Calu3 (cell line): ENCODE results near the gene PYGM. TPM values are rescaled to one million over a fixed set of nuclear protein-coding genes. Genes with fewer than 3 reads are reported as not detected.

ENCODE experiments used
- BruUV-seq: library from RNA; stranded (reverse); fragments of 400-500 nt; replicated peaks from 2 replicates; lab custom pipeline; 2021; lab: Mats Ljungman, UMichigan
- CTCF ChIA-PET: fragments of 300-600 bp; sonication (Branson Sonifier 250); formaldehyde crosslinking; loops from one replicate; lab custom pipeline; 2022; ENCODE audit warnings: antibody characterized with exemption; lab: Charles Lee
- DNase-seq: peaks from one replicate; pipeline ENCODE4 v3.0.0; 2022
- H3K27ac Mint-ChIP-seq: one replicate; pipeline ENCODE4 v1.8.0; 2022; ENCODE audit warnings: mixed read lengths; ENCODE audit not compliant: unreplicated experiment
- H3K27me3 Mint-ChIP-seq: one replicate; pipeline ENCODE4 v1.8.0; 2022; ENCODE audit warnings: mixed read lengths; ENCODE audit not compliant: unreplicated experiment
- H3K36me3 Mint-ChIP-seq: one replicate; pipeline ENCODE4 v1.8.0; 2022; ENCODE audit warnings: mild to moderate bottlenecking, moderate library complexity, mixed read lengths; ENCODE audit not compliant: insufficient read depth, unreplicated experiment
- H3K4me1 Mint-ChIP-seq: one replicate; pipeline ENCODE4 v1.8.0; 2022; ENCODE audit warnings: mild to moderate bottlenecking, low read depth, mixed read lengths; ENCODE audit not compliant: unreplicated experiment
- H3K4me3 Mint-ChIP-seq: one replicate; pipeline ENCODE4 v1.8.0; 2022; ENCODE audit warnings: mild to moderate bottlenecking, low read depth, moderate library complexity, mixed read lengths; ENCODE audit not compliant: unreplicated experiment
- H3K9me3 Mint-ChIP-seq: one replicate; pipeline ENCODE4 v1.8.0; 2022; ENCODE audit warnings: low read depth, mixed read lengths; ENCODE audit not compliant: unreplicated experiment
- CTCF ChIP-seq: fragments of 200-600 bp; IDR thresholded peaks from one replicate; pipeline ENCODE4 v1.8.0; 2022; ENCODE audit warnings: antibody characterized with exemption; ENCODE audit not compliant: unreplicated experiment
- intact Hi-C: fragments of 100-400 bp; cut with micrococcal nuclease; formaldehyde crosslinking; loops from one replicate; pipeline ENCODE4 v1.10.0; 2022; ENCODE audit not compliant: unreplicated experiment
- total RNA-seq: library from RNA; stranded (reverse); gene quantifications from 2 replicates; pipeline ENCODE4 v1.2.3, GENCODE V29; 2022

Gene PYGM
- total RNA-seq, 1 experiment from 2014 or later, result 1.4 TPM

GRCh38 chr11:64753380-64754123, 6.2 kb downstream of the PYGM start:
- Mint-ChIP-seq H3K27ac (no peak overlapping the region), H3K9me3 (no peaks in the 10 kb centered on the region), H3K27me3 (peaks cover under 1% of the 10 kb centered on the region), H3K4me3 (no peak overlapping the region), H3K36me3 (no peaks in the 10 kb centered on the region), H3K4me1 (no peaks in the 10 kb centered on the region)
- CTCF ChIA-PET, result interaction anchor here (0.6 kb wide), 1 partner anchor 102 kb away, joined by 5 read pairs; no protein-coding TSS in a partner anchor
- TF ChIP-seq CTCF, result no peak
- no peak for DNase-seq
- no TSS peak for BruUV-seq
- intact Hi-C loops, result no loop called here

GRCh38 chr11:64753019-64753379, 6.8 kb downstream of the PYGM start:
- CTCF ChIA-PET, result no interaction called here
- Mint-ChIP-seq H3K9me3 (no peaks in the 10 kb centered on the region), H3K4me1 (no peaks in the 10 kb centered on the region), H3K36me3 (peaks cover 3% of the 10 kb centered on the region), H3K27me3 (peaks cover 6% of the 10 kb centered on the region), H3K27ac (no peak overlapping the region), H3K4me3 (no peak overlapping the region)
- no TSS peak for BruUV-seq
- DNase-seq, result no peak
- TF ChIP-seq CTCF, result no peak
- intact Hi-C loops, result no loop called here

- Mint-ChIP-seq H3K27ac (no peak overlapping the region), H3K9me3 (no peaks in the 10 kb centered on the region), H3K4me1 (no peaks in the 10 kb centered on the region), H3K36me3 (peaks cover 5% of the 10 kb centered on the region), H3K27me3 (peaks cover 11% of the 10 kb centered on the region), H3K4me3 (no peak overlapping the region)
- TF ChIP-seq CTCF, result no peak
- no TSS peak for BruUV-seq
- intact Hi-C loops, result no loop called here
- CTCF ChIA-PET, result no interaction called here
- no peak for DNase-seq
Observed at GRCh38 chr11:64752175-64752970, 7.4 kb downstream of the PYGM start.

GRCh38 chr11:64751580-64751979, 8.2 kb downstream of the PYGM start:
- Mint-ChIP-seq H3K27me3 (peaks cover 13% of the 10 kb centered on the region), H3K9me3 (no peaks in the 10 kb centered on the region), H3K4me1 (no peaks in the 10 kb centered on the region), H3K36me3 (peaks cover 5% of the 10 kb centered on the region), H3K4me3 (no peak overlapping the region), H3K27ac (no peak overlapping the region)
- CTCF ChIA-PET, result no interaction called here
- TF ChIP-seq CTCF, result no peak
- intact Hi-C loops, result no loop called here
- DNase-seq, result no peak
- BruUV-seq, result no TSS peak
